GM19328 (cell line): ENCODE results near the gene AEN.
"Not testable (repeated sequence)": the region's sequence is repeated elsewhere in the genome, so short reads cannot be mapped to it uniquely, and the experiment has no call there.

Experiments
- ATAC-seq: cut with Tn5 transposase; IDR thresholded peaks from one replicate; pipeline ENCODE4 v1.9.1; 2021; ENCODE audit warnings: mild to moderate bottlenecking, moderate library complexity; ENCODE audit not compliant: unreplicated experiment

The AEN gene

GRCh38 chr15:88630798-88631463, 9.8 kb downstream of the AEN start:
- ATAC-seq = no peak

- no peak for ATAC-seq
These were observed 10.4 kb downstream of the AEN start for GRCh38 chr15:88631464-88632028.

- ATAC-seq = not testable (repeated sequence)
These were observed 11.7 kb downstream of the AEN start for GRCh38 chr15:88632797-88633196.

- no peak for ATAC-seq
These were observed 13.3 kb downstream of the AEN start for GRCh38 chr15:88634449-88634848.

- ATAC-seq = no peak
These were observed 14.2 kb downstream of the AEN start for GRCh38 chr15:88635318-88635717.

- ATAC-seq = no peak
These were observed 14.9 kb downstream of the AEN start for GRCh38 chr15:88636050-88636449.

- ATAC-seq = no peak
These were observed 15.5 kb downstream of the AEN start for GRCh38 chr15:88636654-88637053.

GRCh38 chr15:88637436-88637835, 16.3 kb downstream of the AEN start:
- ATAC-seq = no peak

GRCh38 chr15:88637841-88638625, 16.9 kb downstream of the AEN start:
- no peak for ATAC-seq

- ATAC-seq = peak; percentile 68
These were observed 17.7 kb downstream of the AEN start, which contains the start of gene ISG20 for GRCh38 chr15:88638626-88639372. Gene ISG20, plus strand, starts transcription at chr15:88639016. Its CDS starts 351 bp downstream, at chr15:88639367.

GRCh38 chr15:88641959-88642452, 20.9 kb downstream of the AEN start:
- no peak for ATAC-seq

GRCh38 chr15:88642514-88642913, 21.4 kb downstream of the AEN start:
- not testable (repeated sequence) for ATAC-seq

GRCh38 chr15:88644741-88645140, 23.6 kb downstream of the AEN start:
- no peak for ATAC-seq

GRCh38 chr15:88645171-88646087, 24.3 kb downstream of the AEN start:
- ATAC-seq = no peak

- no peak for ATAC-seq
These were observed 24.9 kb downstream of the AEN start for GRCh38 chr15:88646088-88646405.

GRCh38 chr15:88646951-88647350, 25.8 kb downstream of the AEN start:
- ATAC-seq = no peak

GRCh38 chr15:88647351-88648105, 26.4 kb downstream of the AEN start:
- no peak for ATAC-seq

GRCh38 chr15:88648357-88649214, 27.4 kb downstream of the AEN start:
- ATAC-seq = no peak
